ENCODE measurements around the gene TANGO6. TPM values are rescaled to one million over a fixed set of nuclear protein-coding genes. Genes with fewer than 3 reads are reported as not detected.

The TANGO6 gene
- total RNA-seq, 1 donor from 2014 or later: 12.8 TPM

GRCh38 chr16:69111876-69112230 is 268.5 kb downstream of the TANGO6 start:
- H3K9ac ChIP-seq: no peak overlapping the region
- H2AFZ ChIP-seq (replicated peaks): no peak overlapping the region
- H3K27ac Mint-ChIP-seq: no peak overlapping the region
- H4K20me1 ChIP-seq (ENCODE audit: low read depth): peaks cover 55% of the 10 kb centered on the region
- peaks cover 23% of the 10 kb centered on the region for H3F3A ChIP-seq (ENCODE audit: low read depth)
- H3K4me3 ChIP-seq: no peak overlapping the region
- H3K4me2 ChIP-seq: no peak overlapping the region
- TF ChIP-seq EZH2 (IDR thresholded peaks at IDR 0.05): no peak
- TF ChIP-seq EZH2phosphoT487 (IDR thresholded peaks at IDR 0.05): no peak
- TF ChIP-seq CTCF (IDR thresholded peaks at IDR 0.05): no peak
- peaks cover 3% of the 10 kb centered on the region for H3K27me3 ChIP-seq
- H3K27me3 Mint-ChIP-seq (ENCODE audit: insufficient read depth, low read depth): peaks cover 2% of the 10 kb centered on the region
- no peaks in the 10 kb centered on the region for H3K36me3 ChIP-seq
- DNase-seq (ENCODE audit: low spot score): no peak
- H3K9me3 ChIP-seq (ENCODE audit: low read depth): no peaks in the 10 kb centered on the region
- peaks cover 16% of the 10 kb centered on the region for H3K36me3 Mint-ChIP-seq
- no peak overlapping the region for H3K27ac ChIP-seq
- no peaks in the 10 kb centered on the region for H3K79me2 ChIP-seq (ENCODE audit: low read depth)
- no peaks in the 10 kb centered on the region for H3K9me3 Mint-ChIP-seq
- H3K4me3 Mint-ChIP-seq: no peak overlapping the region
- H3K4me1 ChIP-seq: peaks cover 13% of the 10 kb centered on the region
- H3K4me1 Mint-ChIP-seq: peaks cover 23% of the 10 kb centered on the region

- Histone ChIP-seq H3K9ac (no peak overlapping the region), H3K9me3 (ENCODE audit: low read depth) (no peaks in the 10 kb centered on the region), H3F3A (ENCODE audit: low read depth) (peaks cover 20% of the 10 kb centered on the region), H3K27ac (no peak overlapping the region), H2AFZ (replicated peaks) (no peak overlapping the region), H4K20me1 (ENCODE audit: low read depth) (peaks cover 59% of the 10 kb centered on the region), H3K4me3 (no peak overlapping the region), H3K27me3 (no peaks in the 10 kb centered on the region), H3K36me3 (no peaks in the 10 kb centered on the region), H3K4me1 (peaks cover 13% of the 10 kb centered on the region), H3K79me2 (ENCODE audit: low read depth) (peaks cover under 1% of the 10 kb centered on the region), H3K4me2 (no peak overlapping the region)
- peaks cover 2% of the 10 kb centered on the region for H3K27me3 Mint-ChIP-seq (ENCODE audit: insufficient read depth, low read depth)
- H3K27ac Mint-ChIP-seq: no peak overlapping the region
- TF ChIP-seq EZH2 (IDR thresholded peaks at IDR 0.05) (no peak), CTCF (IDR thresholded peaks at IDR 0.05) (peak; percentile 81), EZH2phosphoT487 (IDR thresholded peaks at IDR 0.05) (no peak)
- H3K36me3 Mint-ChIP-seq: peaks cover 17% of the 10 kb centered on the region
- H3K9me3 Mint-ChIP-seq: no peaks in the 10 kb centered on the region
- peak; percentile 84 for DNase-seq (ENCODE audit: low spot score)
- H3K4me1 Mint-ChIP-seq: peaks cover 19% of the 10 kb centered on the region
- no peak overlapping the region for H3K4me3 Mint-ChIP-seq
These were observed 269.2 kb downstream of the TANGO6 start for GRCh38 chr16:69112285-69113129.

DNA sequence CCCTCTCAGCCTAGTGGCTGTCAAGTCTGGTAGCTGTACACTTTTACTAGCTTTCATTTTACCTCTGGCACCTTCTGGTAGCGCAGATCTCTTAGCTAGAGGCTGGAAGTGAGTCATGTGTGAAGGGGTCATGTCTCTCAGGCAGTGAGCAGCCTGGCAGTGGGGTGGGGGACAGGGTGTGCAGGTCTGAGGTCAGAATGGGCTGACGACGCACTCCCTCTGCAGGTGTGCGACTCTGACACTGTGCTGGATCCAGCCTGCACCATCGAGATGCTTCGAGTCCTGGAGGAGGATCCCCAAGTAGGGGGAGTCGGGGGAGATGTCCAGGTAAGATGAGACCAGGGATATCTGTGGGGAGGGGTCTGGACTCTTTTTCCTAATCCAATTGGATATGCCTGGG is 269.9 kb downstream of the TANGO6 start:
- no peak for DNase-seq (ENCODE audit: low spot score)
- peaks cover 54% of the 10 kb centered on the region for H4K20me1 ChIP-seq (ENCODE audit: low read depth)
- H3K27me3 ChIP-seq: no peaks in the 10 kb centered on the region
- no peak overlapping the region for H3K4me3 ChIP-seq
- Mint-ChIP-seq H3K9me3 (no peaks in the 10 kb centered on the region), H3K36me3 (peaks cover 24% of the 10 kb centered on the region), H3K27ac (no peak overlapping the region), H3K4me1 (peaks cover 15% of the 10 kb centered on the region), H3K4me3 (no peak overlapping the region), H3K27me3 (ENCODE audit: insufficient read depth, low read depth) (peaks cover 3% of the 10 kb centered on the region)
- no peak overlapping the region for H3K27ac ChIP-seq
- H3K9ac ChIP-seq: no peak overlapping the region
- no peaks in the 10 kb centered on the region for H3K36me3 ChIP-seq
- H3K4me1 ChIP-seq: peaks cover 9% of the 10 kb centered on the region
- H3K79me2 ChIP-seq (ENCODE audit: low read depth): peaks cover 4% of the 10 kb centered on the region
- H3K9me3 ChIP-seq (ENCODE audit: low read depth): no peaks in the 10 kb centered on the region
- H2AFZ ChIP-seq (replicated peaks): no peak overlapping the region
- TF ChIP-seq EZH2phosphoT487 (IDR thresholded peaks at IDR 0.05) (no peak), CTCF (IDR thresholded peaks at IDR 0.05) (no peak), EZH2 (IDR thresholded peaks at IDR 0.05) (no peak)
- no peak overlapping the region for H3K4me2 ChIP-seq
- H3F3A ChIP-seq (ENCODE audit: low read depth): peaks cover 13% of the 10 kb centered on the region
